Heart right ventricle (tissue), 16 donors: Measurements from ENCODE around the gene SEMA3D. TPM values are rescaled to one million over a fixed set of nuclear protein-coding genes. Genes with fewer than 3 reads are reported as not detected.

Source experiments
- ATAC-seq, 8 donors: fragments of 200-7000 bp; cut with Tn5 transposase; one replicate each; pipeline ENCODE4 v1.9.1; 2020; ENCODE audit warnings: mild to moderate bottlenecking in 8 of 8, moderate library complexity in 8 of 8, moderate number of reproducible peaks in 1 of 8
- DNase-seq, 2 donors: peaks; one replicate each; pipeline ENCODE4 v3.0.0-alpha.2; 2020
- H3K27ac ChIP-seq, 10 donors: fragments of 200-600 bp; sonication (generic) in 2 of 10; one replicate each; pipeline versions ENCODE4 v1.5.0 to v1.8.0; 2020 to 2022; ENCODE audit warnings: mild to moderate bottlenecking in 3 of 10
- H3K27me3 ChIP-seq, 7 donors: fragments of 200-600 bp; one replicate each; pipeline ENCODE4 v1.8.0; 2021 to 2022; ENCODE audit warnings: mild to moderate bottlenecking in 2 of 7
- H3K36me3 ChIP-seq, 9 donors: fragments of 200-600 bp; sonication (generic) in 1 of 9; one replicate each; pipeline versions ENCODE4 v1.5.0 to v1.8.0; 2020 to 2022; ENCODE audit warnings: mild to moderate bottlenecking in 2 of 9
- H3K4me1 ChIP-seq, 9 donors: fragments of 200-600 bp; sonication (generic) in 1 of 9; one replicate each; pipeline versions ENCODE4 v1.5.0 to v1.8.0; 2020 to 2022; ENCODE audit warnings: mild to moderate bottlenecking in 4 of 9
- H3K4me3 ChIP-seq, 10 donors: fragments of 200-600 bp; sonication (generic) in 2 of 10; one replicate each; pipeline versions ENCODE4 v1.5.0 to v1.8.0; 2020 to 2022; ENCODE audit warnings: mild to moderate bottlenecking in 7 of 10, moderate library complexity in 2 of 10
- H3K9me3 ChIP-seq, 11 donors: fragments of 200-600 bp in 10 of 11; sonication (generic) in 2 of 11; one replicate each; pipeline versions ENCODE4 v1.5.0 to v1.8.0; 2013 to 2022; ENCODE audit warnings: mild to moderate bottlenecking in 2 of 11, control low read depth in 1 of 11, moderate library complexity in 1 of 11
- WGBS, 2 donors: extraction: QIAGEN DNeasy Blood & Tissue Kit; methylation state at CpG; one replicate each; pipeline ENCODE4 v1.1.7; 2013; ENCODE audit warnings: inconsistent platforms in 1 of 2; 5-methylcytosine and 5-hydroxymethylcytosine counted together
- intact Hi-C, 10 donors: fragments of 100-400 bp; cut with DNase I; formaldehyde crosslinking; loops; one replicate each; pipeline versions ENCODE4 v1.11.1 to v1.14.2; 2022
- polyA plus RNA-seq, 2 donors: library from polyadenylated mRNA; stranded (reverse); fragments of 200-250 nt; gene quantifications; one replicate each; pipeline ENCODE4 v1.2.3, GENCODE V29; 2013
- total RNA-seq, 10 donors: library from RNA; stranded (reverse); fragmentation: NEBNext Ultra II Directional in 3 of 10; extraction: Animal tissue kit (Norgen Biotek cat#: 25700) in 3 of 10; gene quantifications; one replicate each; pipeline versions ENCODE4 v1.2.1 to v1.2.4, GENCODE V29; 2021 to 2023
- TF ChIP-seq, protein P1 (sequence below), 9 donors: fragments of 200-600 bp; sonication (generic) in 2 of 9; IDR thresholded peaks; one replicate each; pipeline versions ENCODE4 v1.5.0 to v1.8.0; 2021 to 2022; ENCODE audit warnings: antibody characterized with exemption in 9 of 9, mild to moderate bottlenecking in 5 of 9, moderate library complexity in 1 of 9
- donor health status: Arrhythmogenic right ventricular cardiomyopathy.
- donor health status: ischemic (EF 13 %, LVEDD 7.1; RV severe dilation, severe dysfunction).
- donor health status: healthy with polysubstance abuse.
- donor health status: DM: no; HTN: yes; CAD: no.
- donor health status: DM: no; HTN: no; CAD: no.
- donor health status: ischemic (EF 25% LVEDD 6.9; RV normal size, moderate dysfunction).
- donor health status: ischemic (EF 25% LVEDD 5.7; RV mildly dilated, moderate dysfunction).
- donor health status: healthy.
- donor health status: DM: yes; HTN: yes; CAD: no.
- donor health status: Ischemic cardiomyopathy.
- donor health status: ischemic (EF 35%, LVEDD 5.7; RV mildly dilated, moderate dysfunction).
- donor health status: nonischemic (EF 11% LVEDD 7.7; RV severe dilation, severe dysfunction).
- donor health status: DM: yes; HTN: yes; CAD: no.
- donor health status: PGD.
- donor health status: ischemic (EF 29% LVEDD 5.4; RV normal size, mild dysfunction).
- donor health status: nonischemic (EF 23%, LVEDD 6.1; RV moderate dilation, normal function).

SEMA3D gene
- total and polyA plus RNA-seq, 12 donors = 0.10 to 3.5 (median 0.86) TPM

DNA sequence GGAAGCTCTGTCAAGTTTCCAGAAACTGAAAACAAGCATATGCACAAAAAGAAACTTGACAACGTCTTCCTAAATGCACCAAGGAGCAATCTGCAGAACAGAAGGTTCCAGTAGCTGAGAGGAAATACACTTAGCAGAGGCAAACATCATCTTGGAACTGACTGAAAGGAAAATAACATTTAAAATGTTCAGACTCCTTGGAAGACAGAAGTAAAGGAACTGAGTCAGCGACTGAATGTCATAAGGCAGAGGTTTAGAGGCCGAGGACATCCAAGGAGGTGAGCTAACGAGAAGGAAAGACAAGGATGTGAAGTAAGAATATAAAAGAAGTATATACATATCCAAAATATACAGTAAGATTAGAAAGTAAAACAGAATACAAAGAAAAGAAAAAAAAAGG is 24.1 kb downstream of the SEMA3D start:
- DNase-seq = no peak
- Histone ChIP-seq H3K4me3 (no peak overlapping the region), H3K4me1 (no peaks in the 10 kb centered on the region), H3K27ac (no peak overlapping the region), H3K27me3 (no peaks in the 10 kb centered on the region), H3K9me3 (peaks cover 0 to 18% (median 0%) of the 10 kb centered on the region in 11 donors), H3K36me3 (no peaks in the 10 kb centered on the region)
- TF ChIP-seq, protein P1, sequence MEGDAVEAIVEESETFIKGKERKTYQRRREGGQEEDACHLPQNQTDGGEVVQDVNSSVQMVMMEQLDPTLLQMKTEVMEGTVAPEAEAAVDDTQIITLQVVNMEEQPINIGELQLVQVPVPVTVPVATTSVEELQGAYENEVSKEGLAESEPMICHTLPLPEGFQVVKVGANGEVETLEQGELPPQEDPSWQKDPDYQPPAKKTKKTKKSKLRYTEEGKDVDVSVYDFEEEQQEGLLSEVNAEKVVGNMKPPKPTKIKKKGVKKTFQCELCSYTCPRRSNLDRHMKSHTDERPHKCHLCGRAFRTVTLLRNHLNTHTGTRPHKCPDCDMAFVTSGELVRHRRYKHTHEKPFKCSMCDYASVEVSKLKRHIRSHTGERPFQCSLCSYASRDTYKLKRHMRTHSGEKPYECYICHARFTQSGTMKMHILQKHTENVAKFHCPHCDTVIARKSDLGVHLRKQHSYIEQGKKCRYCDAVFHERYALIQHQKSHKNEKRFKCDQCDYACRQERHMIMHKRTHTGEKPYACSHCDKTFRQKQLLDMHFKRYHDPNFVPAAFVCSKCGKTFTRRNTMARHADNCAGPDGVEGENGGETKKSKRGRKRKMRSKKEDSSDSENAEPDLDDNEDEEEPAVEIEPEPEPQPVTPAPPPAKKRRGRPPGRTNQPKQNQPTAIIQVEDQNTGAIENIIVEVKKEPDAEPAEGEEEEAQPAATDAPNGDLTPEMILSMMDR (IDR thresholded peaks at IDR 0.05) = no peak
- no peak for ATAC-seq
- intact Hi-C loops = no loop called here
- 59 to 67% methylated on average over 4 of the region's 4 CpGs for WGBS, 2 donors

DNA sequence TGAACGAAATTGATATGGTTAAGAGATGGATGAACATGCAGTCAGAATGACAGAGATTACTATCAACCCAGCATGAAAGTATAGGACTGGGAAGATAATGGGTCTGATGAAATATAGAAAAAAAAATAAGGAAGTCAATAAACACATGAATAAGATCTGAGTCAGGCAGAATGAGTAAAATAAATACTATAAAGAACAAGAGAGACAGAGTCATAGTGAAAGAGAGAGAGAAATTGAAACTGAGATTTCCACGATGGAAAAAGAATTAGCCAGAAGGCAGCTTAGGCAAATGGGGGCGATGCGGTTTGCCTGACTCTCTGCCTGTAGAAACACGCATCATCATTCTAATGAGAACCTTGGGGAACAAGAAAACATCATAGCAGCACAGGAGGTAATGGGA is 26.6 kb downstream of the SEMA3D start:
- ATAC-seq (no peak), DNase-seq (no peak)
- Histone ChIP-seq H3K4me1 (no peaks in the 10 kb centered on the region), H3K27me3 (no peaks in the 10 kb centered on the region), H3K4me3 (no peak overlapping the region), H3K36me3 (no peaks in the 10 kb centered on the region), H3K9me3 (peaks cover 0 to 24% (median 0%) of the 10 kb centered on the region in 11 donors), H3K27ac (no peak overlapping the region)
- 89 to 92% methylated on average over 5 of the region's 5 CpGs for WGBS, 2 donors
- TF ChIP-seq, protein P1 (IDR thresholded peaks at IDR 0.05) = no peak
- intact Hi-C loops = no loop called here

DNA sequence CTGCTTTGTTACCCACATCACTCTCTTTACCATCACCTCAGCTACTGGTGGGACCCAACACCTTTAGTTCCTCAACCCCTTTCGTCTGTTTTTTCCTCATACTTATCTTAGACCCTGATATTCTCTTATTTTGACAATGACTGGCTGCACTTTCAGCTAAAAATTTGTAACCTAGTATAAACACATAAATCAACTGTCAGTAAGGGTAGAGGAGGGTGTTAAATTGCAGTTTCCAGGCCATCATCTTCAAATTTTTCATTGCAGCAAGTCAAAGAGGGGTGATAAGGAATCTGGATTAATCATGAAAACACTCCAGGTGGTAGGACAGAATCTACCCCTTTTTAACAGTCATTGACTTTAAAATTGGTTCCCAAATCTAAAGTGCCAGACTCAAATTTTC is 27.9 kb downstream of the SEMA3D start:
- TF ChIP-seq, protein P1 (IDR thresholded peaks at IDR 0.05) = no peak
- Histone ChIP-seq H3K27ac (no peak overlapping the region), H3K4me1 (no peaks in the 10 kb centered on the region), H3K4me3 (no peak overlapping the region), H3K36me3 (no peaks in the 10 kb centered on the region), H3K27me3 (no peaks in the 10 kb centered on the region), H3K9me3 (peaks cover 0 to 24% (median 0%) of the 10 kb centered on the region in 11 donors)
- intact Hi-C loops = no loop called here
- 92 to 100% methylated on average over 1 of the region's 1 CpG for WGBS, 2 donors
- DNase-seq (no peak), ATAC-seq (no peak)

DNA sequence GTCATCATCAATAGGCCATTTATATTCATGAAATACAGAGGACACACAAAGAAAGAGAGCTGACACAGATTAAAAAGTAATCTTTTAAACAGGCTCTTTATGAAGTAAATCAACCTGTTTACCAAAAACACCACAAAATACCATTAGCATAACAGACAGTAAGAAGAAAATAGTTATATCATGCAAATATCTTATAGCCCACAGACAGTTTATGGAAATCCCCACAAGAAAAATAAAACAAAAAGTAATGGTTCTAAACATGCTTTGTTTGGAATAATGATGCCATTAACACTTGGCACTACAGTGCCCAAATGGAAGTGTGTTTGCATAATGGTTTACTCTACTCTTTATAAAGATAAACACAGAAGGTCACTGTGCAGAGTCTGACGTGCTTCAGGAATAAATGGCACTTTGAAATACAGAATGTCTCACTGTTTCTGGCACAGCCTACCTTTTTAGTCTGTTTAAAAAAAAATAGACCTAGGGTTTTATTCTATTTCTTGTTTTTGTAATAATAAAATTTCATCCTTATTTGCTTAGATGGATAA is 30.1 kb downstream of the SEMA3D start:
- no peaks in the 10 kb centered on the region for H3K36me3 ChIP-seq
- no peaks in the 10 kb centered on the region for H3K4me1 ChIP-seq
- H3K4me3 ChIP-seq = no peak overlapping the region
- peaks cover 0 to 24% (median 0%) of the 10 kb centered on the region in 11 donors for H3K9me3 ChIP-seq
- no peaks in the 10 kb centered on the region for H3K27me3 ChIP-seq
- intact Hi-C loops = no loop called here
- no peak overlapping the region for H3K27ac ChIP-seq
- no peak for DNase-seq
- no peak for ATAC-seq
- 70 to 81% methylated on average over 1 of the region's 1 CpG for WGBS, 2 donors
- TF ChIP-seq, protein P1 (IDR thresholded peaks at IDR 0.05) = no peak
